ENCODE measurements around the gene NR2F1-AS1.

NR2F1-AS1 gene

DNA sequence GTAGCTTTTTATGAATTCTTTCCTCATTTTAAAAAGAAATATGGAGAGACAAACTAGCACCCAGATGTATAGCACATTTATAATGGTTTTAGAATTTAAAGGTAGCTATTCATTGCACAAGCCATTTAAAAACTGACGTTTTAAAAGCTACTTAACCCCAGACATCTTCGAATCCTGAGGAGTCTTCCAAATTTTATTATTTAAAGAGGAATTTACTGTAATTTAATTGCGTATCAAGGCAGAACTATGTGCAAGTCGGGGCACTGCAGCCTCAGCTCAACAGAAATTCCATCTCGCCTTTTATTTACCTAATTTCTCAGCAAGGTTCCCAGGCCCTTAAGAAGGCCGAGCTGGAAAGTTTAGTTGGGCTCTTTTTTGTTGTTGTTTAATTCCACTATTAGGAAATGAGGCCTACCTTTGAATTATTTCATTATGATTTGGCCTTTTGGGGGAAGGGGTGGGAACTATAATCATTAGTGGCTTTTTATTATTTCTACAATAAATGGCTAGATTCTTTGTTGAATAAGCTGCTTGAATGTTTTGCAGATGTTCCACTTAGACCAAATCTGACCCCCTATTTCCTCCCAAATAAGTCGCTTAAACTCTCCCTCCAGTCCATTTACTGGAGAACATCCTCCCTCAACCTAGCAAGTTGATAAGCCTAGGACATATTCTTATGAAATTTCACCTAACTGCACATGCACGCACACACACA, 22.2 kb upstream of the NR2F1-AS1 start:
- DNase-seq: no peak

DNA sequence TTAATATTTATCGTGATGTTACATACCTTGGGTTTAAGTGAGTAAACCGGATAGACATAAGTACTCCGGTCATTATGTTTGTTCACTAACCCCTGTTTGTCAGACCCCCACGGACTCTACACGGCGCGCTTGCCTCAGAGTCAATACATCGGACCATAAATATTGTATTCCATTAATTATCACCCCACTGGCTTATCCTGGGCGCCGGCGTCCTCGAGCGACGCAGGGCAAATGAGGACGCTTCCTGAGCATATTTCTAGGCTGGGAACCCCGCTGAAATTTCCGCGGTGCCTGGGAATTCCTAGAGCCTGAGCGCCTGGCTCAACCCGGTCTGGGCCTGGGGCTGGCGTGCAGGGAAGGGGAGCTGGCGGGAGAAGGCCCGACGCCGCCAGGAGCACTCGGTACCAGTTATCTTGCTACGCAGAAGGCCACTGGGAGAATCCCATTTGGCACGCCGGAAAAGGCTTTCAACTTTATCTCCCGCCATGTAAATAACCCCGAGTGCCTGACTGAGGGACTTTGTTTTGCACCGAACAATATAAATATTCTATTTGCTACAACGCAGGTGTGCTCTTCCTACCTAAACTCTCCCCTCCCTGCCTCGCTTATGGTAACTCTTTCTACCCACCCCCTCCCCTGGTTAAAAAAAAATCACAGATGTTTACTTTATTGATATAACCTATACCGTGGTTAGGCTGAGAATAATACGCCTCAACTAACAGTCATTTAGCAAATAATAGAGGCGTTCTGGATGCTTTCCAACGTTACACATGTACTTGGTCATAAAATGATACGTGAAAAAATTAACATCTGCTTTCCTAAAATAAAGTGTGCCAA, 21.4 kb upstream of the NR2F1-AS1 start:
- no peak for DNase-seq

DNA sequence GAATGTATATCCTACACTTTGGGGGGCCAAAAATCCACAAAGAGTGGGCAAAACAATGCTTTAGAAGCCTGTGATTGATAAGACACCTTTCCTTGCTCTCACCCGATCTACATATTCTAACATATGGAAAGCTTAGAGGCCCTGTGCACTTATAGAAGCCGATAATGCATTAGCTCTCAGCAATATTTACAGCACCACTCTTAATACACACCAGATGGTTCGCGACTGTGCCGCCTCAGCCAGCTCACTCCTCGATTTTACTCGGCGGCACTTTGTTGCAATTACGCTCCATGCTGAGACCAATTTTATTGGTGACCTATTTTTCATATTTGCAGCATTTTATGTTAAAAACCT, 20.8 kb upstream of the NR2F1-AS1 start:
- no peak for DNase-seq

DNA sequence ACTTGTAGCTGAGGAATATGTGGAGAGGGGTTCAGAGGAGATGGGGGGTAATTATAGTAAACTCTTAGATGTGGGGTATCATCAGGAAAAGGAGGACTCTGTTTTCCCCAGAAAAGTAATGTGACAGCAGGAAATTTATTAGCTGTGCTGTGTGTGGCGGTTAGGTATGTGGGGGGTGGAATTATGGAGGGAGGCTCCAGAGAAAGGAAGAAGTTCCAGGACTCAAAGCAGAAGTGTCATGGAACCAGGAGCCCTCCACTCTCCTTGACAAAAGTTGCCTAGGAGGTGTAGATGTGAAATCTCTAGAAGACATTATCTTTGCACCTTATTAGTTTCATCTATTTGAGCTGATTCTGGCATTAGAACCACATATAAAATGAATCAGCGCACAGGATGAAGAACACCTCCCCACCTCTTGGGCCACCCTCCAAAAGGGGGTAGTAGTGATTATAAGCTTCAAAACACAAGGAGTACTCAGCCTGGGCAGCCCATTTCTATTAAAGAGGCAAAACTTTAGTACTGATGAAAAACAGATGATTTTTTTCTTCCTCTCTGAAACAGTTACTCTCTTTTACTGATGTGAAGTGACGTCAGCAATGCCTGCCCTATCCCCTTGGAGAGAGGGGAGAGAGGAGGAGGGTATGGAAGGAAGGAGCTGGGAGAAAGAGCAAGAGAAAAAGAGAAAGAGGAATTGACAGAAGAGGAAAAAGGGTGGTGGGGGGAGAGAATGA, 20.2 kb upstream of the NR2F1-AS1 start:
- DNase-seq: no peak

DNA sequence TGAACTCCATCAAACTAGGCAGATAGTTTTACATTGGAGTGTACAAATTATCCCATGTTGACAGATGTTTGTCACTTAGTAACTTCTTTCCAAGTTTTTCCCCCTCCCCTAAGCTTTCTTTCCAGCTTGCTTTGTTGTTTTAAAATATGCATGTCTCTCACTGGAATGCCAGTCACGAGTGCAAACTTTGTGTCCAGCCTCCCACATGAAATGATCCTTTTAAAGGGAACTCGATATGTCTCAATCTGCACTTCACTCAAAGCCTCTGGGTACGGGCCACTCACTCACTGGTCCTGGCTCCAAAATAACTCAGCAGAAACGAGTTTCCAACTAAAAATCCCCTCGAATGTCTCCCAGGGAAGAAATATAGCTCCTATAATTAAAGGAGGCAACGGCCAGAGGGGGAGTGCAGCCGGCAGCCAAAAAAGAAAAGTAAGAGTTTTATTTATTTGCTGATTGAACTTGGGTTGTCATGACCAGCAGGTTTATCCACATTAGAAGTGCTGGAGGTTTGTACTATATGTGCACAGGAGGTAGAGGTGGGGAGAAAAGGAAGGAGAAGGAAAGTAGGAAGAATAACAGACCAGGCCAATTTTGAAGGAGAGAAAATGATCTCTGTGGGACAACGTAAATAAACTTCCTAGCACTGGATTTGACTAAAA, 19.5 kb upstream of the NR2F1-AS1 start:
- no peak for DNase-seq

DNA sequence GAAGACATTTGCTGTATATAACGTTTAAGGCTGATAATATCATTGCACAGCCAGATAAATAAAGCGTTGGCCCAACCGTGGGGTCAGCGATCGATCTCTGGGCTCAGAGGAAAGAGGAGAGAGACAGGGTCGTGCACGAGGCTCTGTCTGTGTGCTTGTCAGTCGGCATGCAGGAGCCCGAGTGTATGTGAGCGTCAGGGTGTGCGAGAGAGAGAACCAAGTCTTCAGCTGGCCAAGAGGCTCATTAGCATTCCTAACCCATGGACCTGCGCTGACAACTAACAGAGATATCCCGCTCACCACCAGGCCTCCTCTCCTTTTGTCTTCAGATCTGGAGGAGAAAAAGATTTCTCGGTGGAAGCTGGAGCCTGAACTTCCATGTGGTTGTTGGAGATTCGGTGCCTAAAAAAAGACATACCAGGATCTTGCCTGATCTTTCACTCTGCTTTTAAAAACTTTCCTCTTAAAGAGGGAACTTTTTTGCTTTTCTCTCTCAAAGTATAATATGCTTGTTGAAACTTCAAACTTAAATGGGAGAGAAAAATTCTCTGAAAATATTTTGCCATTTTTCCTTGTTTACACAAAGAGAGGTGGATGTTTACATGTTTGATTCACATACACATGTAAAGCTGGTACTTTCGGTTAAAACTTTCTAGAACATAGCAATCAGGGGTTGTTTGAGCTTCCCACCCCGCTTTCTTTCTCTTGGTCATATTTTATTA, 18.5 kb upstream of the NR2F1-AS1 start:
- no peak for DNase-seq

DNA sequence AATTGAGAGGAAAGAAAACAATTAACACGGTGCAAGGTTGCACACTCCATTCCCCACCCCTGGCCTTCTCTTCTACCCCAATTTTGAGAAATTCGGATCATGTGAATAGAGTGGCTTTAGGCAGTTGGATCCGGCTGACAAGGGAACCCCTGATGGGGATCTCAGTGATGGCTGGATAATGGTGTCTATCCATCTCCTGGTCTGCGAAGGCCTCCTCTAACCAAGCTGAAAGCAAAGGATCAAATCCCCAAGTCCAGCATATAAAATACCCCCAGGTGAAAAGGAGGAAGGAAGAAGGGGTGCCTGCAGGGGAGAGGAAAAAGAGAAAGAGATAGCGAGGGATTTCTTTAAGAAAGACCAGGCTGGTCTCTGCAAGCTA, 18.0 kb upstream of the NR2F1-AS1 start:
- DNase-seq: no peak

DNA sequence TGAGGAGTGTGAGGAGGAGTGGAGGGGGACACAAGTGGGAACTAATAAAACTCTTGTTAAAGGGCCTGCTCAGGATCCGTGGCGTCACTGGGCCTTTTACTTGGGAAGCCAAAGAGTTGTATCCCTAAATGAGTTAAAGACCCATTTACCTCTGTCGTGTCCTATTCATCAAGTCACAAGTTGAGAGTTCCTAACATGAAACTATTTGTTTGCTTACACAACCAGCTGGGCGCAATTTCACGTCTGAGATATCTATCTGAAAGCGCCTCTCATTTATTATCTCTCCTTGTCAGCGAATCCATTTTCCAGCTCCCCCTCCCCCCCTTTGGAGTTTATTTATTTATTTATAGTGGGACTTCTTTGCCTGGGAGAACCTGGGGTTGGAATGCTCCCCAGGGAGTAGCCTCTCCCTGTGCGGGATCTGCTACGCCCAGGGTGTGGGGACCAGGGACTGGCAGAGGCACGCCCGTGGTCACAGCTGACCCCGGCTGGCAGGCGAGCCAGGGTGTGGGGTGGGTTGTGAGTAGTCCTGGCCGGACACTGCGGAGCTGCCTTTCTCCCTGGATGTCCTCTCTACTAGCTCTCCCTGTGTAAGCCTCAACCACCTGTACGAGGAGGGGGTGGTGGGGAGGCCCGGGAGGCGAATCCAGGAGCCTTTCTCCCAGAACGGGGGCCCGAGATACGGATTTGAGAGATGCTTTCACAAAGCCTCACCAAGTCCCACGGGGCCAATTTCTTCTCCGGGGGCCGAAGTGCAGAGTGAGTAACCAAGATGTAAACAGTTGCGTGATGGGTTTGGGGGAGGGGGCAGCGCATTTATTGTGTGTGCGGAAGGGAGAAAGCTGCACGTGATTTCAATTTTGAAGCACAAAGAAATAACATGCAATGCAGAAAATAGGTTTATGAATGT, 17.3 kb upstream of the NR2F1-AS1 start:
- DNase-seq: no peak

DNA sequence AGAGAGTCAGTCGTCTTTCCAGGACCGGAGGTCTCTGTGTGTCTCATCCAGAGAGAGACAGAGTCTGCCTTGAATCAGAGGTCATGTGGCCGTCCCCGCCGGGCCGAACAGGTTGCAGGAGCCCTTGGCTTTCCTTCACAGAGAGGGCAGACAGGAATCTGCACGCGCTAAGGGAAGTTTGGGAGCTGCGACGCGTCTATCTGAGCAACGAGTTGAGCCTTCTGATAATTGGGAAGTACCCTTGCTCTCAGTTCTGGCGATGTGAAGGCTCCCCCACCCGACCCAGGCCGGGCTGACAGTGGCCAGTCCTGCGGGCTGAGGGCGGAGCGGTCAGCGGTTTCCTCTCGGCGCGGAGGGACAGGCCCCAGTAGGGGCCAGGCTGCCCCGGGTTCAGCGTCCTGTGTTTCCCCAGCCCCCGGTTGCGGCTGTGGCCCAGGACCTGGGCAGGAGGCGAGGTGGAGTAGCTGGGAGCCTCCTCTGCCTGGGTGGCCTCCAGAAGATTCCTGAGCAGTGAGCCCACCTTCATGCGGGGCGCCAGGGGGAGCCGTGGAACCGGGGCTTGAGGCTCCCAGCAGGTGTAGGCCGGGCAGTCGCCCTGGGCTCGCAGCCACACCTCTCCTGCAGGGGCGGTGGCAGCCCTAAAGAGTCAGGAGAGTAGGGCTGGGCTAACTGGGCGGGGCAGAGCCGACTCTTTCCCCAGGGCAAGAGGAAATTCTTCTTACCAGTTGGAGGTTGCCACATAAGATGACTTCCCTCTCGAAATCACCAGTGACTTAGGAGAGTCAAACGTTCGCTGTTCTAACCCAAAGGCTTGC, 15.9 kb upstream of the NR2F1-AS1 start:
- DNase-seq: no peak

DNA sequence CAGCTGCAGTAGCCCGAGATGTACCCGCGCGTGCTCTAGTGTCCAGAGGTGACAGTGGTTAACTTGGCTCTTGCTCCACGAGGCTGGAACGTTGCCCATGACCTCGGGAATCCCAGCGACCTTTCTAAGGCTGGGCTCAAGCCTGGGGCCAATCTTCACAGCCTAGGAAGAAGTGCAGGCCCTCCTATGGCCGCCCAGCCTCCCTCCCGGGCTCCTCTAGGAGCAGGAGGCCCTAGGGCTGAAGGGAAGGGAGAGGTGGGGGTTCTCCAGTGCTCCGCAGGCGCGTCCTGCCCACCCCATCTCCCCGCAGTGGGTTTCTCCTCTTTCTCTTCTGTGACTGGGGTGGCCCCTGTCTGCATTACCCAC, 15.3 kb upstream of the NR2F1-AS1 start:
- no peak for DNase-seq

DNA sequence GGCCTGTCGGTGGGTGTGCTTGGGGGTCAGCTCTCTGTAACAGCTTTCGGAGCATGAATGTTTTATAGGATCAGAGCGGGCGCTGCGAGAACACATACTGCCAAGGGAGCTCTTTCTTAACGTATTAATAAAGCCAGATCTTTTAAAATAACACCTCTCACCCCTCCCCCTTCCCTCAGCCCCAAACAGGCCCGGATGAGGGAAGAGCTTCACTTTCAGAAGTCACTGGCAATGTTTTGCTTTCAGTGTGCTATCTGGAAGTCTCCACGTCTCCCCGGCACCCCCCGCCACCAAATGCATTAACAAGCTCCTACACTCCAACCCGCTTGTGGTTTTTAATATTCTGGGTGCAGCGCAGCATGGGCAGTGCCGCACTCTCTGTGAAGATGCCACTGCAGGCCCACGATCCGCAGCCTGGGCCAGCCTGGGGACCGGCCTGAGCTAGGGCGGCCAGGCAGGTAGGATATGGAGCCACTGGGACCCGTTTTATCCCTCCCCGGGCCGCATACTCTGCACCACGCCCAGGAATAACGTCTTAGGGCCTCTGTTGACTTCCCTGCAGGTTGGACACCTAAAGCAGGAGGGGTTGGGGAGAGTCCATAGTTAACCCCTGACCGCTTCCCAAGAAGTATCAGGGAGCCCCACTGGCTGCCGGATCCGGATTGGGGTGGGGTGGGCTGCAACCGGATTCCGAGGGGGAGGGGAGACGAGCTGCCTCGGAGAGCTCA, 14.6 kb upstream of the NR2F1-AS1 start:
- no peak for DNase-seq

DNA sequence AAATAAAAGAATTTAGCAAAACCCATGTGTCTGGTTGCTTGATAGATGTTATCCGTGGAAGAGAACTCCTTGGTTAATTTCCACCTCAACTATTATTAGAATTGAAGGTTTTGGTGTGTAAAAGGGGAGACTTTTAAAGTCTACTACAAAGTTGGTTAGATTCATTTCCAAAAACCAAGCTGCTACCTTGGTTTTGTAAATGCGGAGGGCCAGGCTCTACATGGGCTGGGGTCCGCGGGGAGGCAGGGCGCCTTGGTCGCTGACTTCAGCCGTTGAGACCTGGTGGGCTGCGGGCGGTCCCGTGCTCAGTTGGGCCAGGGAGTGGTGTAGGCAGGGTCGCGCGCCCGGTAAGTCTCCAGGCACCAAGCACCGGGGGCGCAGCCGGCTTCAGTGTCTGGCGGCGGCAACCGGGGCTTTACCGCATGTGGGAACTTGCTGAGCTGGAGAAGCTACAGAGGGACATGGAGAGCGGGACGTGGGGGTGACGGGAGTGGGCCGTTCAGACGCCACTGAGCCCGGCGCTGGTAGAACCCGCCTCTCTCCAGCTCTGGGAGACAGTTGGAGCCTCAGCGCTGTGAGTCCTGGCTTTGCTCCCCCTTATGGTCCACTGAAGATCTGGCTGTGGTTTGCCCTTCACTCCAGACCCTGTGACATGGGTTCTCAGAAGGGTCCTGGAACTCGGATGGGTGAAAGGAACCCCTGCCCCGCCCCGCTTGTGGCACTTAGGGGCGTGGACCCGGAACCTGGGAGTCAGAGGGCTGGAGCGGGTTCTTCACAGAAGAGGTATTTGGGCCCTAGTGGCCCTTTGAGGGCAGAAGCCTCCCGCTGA, 13.8 kb upstream of the NR2F1-AS1 start:
- no peak for DNase-seq

DNA sequence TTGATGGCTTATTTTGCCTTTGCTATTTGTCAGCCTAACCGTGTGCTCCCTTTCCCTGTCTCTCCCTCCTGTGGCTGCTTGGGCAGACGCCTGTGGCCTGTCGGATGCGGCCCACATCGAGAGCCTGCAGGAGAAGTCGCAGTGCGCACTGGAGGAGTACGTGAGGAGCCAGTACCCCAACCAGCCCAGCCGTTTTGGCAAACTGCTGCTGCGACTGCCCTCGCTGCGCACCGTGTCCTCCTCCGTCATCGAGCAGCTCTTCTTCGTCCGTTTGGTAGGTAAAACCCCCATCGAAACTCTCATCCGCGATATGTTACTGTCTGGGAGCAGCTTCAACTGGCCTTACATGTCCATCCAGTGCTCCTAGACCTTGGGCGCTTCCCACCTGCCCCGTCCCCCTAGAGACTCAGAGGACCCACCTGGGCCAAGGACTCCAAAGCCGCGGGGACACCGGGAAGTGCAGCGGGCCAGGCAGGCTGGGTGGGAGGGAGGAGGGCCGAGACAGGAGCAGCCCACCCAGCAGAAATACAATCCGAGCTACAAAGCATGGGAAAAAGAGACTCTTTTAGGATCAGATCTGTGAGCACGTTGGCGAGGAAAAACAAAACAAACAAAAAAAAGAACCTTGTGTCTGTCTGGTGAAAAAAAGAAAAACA, 12.6 kb upstream of the NR2F1-AS1 start:
- DNase-seq: no peak

DNA sequence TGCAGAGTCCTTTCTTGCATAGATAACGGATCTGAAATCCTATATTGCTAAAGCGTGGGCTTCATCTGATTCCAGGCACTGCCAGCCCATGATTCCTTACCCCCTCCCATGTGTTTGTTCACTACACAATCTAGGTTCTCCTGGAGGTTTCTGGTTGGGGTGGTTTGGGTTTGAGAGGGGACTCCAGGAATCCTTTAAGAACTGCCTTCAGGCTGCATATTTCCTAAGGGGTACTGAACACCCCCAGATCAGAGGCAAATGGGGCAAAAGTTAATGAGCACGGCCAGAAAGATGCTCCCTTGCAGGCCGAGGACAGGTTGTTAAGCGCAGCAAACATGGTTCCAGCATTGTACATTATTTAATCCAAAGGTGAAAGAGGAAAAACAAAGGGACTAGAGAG, 11.9 kb upstream of the NR2F1-AS1 start:
- DNase-seq: no peak

DNA sequence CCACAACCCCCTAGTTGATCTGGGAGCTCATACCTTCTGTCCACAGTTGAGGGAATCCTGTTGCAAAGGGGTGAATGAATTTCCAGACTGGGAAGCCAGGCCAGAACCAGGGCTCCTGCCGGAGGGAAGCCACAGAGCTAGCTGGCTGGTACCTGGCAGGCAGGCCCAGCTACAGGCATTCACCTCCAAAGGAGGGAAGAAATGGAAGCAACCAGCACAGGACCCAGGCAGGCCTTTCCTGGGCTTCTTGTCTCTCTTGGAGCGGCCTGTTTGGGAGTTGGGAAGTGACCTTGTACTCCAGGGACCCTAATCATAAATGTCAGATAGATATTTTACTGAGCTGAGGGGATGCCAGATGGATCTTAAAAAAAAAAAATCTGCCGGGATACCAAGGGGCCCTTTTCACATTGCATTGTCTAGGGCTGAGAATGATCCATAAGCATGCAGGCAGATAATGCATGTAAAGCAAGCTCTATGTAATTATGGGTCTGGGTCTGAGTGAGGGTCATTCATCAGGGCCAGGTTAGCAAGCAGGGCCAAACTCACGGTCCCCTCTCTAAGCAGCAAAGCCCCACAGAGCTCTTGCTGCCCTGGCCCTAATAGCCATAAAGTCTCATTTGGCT, 10.4 kb upstream of the NR2F1-AS1 start:
- DNase-seq: no peak

DNA sequence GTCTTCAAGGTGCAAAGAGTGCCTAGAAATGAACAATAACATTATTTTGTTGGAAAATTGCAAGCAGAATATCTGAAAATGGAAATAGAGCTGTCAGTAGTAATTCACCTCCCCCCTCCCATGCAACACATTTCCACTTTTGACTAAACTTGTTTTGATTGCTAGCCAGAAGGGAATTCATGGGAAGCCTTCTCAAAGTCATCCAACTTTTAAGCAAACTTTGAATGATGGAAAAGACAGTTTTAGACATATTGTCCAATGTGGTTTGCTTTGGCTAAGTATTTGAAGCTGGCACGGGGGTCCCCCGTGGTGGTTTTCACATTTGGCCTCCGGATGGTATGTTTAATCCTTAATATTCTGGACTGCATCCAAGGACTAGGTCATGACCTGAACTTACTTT, 9.5 kb upstream of the NR2F1-AS1 start:
- DNase-seq: no peak

DNA sequence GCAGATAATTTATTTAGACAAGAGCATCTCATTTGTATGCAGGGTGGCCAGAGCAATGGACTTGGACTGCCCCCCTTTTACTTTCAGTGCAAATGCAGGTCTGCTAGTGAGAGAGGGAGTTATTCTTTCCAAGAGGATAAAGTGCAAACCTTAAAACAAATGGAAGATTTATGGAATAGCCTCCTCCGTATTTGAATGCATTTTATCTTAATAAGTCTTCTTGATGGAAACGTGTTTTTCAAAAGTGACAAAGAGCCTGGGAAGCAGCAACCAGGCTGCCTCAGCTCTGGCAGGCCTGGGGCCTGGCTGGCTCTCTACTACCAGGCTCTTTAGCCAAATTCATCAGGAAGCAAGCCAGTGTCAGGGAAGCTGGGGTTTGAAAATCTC, 8.8 kb upstream of the NR2F1-AS1 start:
- no peak for DNase-seq

All from CD4-positive, alpha-beta T cell treated with Interleukin-21 for 1 hour (primary cell).